Rectal smooth muscle tissue (tissue), 1 donor: ENCODE results near the gene GCNT4.

Experiments used
- H3K27ac ChIP-seq: one replicate; pipeline ENCODE4 v1.7.0; 2013; ENCODE audit warnings: low read depth, low read length, inconsistent platforms
- H3K27me3 ChIP-seq: one replicate; pipeline ENCODE4 v1.7.0; 2013; ENCODE audit warnings: low read length; ENCODE audit not compliant: control insufficient read depth, insufficient read depth
- H3K36me3 ChIP-seq: one replicate; pipeline ENCODE4 v1.7.0; 2013; ENCODE audit warnings: low read length; ENCODE audit not compliant: control insufficient read depth, insufficient read depth
- H3K4me1 ChIP-seq: one replicate; pipeline ENCODE4 v1.7.0; 2013; ENCODE audit warnings: low read length; ENCODE audit not compliant: control insufficient read depth, insufficient read depth
- H3K4me3 ChIP-seq: one replicate; pipeline ENCODE4 v1.7.0; 2013; ENCODE audit warnings: low read length
- H3K9ac ChIP-seq: one replicate; pipeline ENCODE4 v1.7.0; 2013; ENCODE audit warnings: low read length

GCNT4 gene

DNA sequence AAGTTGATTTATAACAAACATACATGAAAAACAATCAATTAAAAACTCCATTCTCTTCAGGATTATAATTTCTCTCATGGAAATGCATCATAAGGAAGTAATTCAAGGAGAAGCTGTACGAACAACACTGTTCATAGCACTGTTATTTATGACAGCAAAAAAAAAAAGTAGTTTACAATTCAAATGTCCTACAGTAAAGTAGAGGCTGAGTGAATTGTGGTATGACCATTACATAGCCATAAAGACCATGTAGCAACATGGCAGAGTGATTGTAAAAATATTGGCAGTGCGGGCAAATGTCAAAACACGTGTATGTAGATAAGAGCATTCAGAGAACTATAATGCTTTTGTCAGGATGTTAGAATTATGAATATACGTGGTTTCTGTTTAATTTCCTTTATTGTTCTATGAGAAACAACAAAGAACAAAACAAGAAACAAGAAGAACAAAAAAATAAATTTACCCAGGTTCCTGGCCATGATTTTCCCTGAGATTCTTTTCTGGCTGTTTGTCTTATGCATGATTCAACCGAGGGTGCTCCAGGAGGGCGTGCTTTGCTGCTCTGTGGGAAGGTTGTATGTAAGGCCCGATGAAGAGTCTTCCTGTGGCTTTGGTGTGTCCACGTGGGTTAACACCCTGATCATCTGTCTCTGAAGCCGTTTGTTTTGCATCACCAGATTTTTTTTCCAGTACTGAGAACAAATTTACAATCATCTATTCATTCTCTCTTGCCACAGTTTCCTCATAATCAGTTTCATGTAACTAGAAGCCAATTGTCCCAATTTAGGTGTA is 28.8 kb downstream of the GCNT4 start:
- no peak overlapping the region for H3K4me3 ChIP-seq
- no peak overlapping the region for H3K9ac ChIP-seq
- no peaks in the 10 kb centered on the region for H3K36me3 ChIP-seq
- H3K27me3 ChIP-seq: no peaks in the 10 kb centered on the region
- H3K4me1 ChIP-seq: no peaks in the 10 kb centered on the region
- H3K27ac ChIP-seq: no peak overlapping the region

DNA sequence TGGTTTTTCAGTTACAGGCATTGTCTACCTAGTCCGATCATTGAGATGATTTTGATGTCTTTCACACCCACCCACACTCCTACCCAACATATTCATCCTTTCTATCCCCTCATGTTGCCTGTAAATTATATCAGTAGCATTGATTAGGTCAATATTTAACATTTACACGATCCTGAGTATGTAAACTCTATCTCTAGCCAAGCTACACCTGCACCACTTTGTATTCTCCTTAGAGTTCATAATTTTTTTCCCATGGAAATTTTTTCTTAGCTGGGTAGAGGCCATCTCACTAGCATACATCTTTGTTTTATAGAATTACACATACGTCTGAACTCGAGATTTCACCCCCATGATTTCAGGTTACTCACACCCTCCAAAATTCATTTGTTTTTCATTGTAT is 30.6 kb downstream of the GCNT4 start:
- H3K9ac ChIP-seq: no peak overlapping the region
- no peaks in the 10 kb centered on the region for H3K36me3 ChIP-seq
- H3K4me3 ChIP-seq: no peak overlapping the region
- no peak overlapping the region for H3K27ac ChIP-seq
- no peaks in the 10 kb centered on the region for H3K4me1 ChIP-seq
- no peaks in the 10 kb centered on the region for H3K27me3 ChIP-seq

DNA sequence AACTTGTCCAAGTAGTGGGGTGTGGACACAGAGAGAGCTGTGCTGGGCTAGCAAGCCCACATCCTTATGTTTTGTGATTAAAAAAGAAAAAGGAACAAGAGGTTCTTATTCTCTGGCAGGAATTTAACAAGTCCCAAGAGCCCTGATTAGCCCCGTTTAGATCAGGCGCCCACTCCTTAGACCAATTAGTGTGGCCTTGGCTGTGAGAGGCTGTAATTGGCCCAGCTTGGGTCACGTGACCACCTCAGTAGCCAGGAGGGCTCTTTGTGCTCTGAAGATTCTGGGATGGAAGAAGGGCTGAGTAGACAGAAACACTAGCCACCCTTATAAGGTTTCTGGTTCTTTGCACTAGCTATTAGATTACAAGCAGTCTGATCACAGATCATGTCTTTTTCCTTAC is 31.1 kb downstream of the GCNT4 start:
- Histone ChIP-seq H3K27me3 (no peaks in the 10 kb centered on the region), H3K27ac (no peak overlapping the region), H3K9ac (no peak overlapping the region), H3K4me3 (no peak overlapping the region), H3K4me1 (no peaks in the 10 kb centered on the region), H3K36me3 (no peaks in the 10 kb centered on the region)

DNA sequence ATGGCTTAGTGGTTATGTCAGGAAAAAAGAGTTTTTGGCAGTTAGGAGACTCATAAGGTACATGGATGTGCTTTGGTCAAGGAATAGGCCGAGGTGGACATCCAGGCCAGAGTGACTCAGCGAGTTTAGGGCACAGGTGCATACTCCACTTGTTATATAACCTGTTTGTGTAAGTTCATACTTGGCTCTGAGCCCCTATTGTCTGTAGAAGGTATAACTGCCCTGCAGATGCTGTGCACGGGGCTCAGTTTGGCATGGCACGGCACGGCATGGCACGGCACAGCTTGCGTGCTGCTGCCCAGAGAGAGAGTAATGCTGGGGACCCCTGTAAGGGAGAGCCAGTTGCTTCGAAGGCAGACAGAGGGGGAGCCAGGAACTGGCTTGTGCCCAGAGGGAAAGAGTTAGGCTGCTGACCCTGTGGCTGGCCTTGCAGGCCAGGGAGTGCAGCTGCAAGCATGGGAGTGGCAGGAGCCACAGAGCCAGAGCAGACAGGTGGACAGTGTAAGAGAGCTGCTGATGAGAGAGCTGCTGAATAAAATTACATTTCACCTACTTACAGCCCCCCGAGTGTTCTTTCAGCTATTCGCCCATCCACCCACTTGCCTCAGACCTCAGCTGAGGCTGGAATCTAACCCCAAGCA is 32.2 kb downstream of the GCNT4 start:
- H3K4me1 ChIP-seq: no peaks in the 10 kb centered on the region

DNA sequence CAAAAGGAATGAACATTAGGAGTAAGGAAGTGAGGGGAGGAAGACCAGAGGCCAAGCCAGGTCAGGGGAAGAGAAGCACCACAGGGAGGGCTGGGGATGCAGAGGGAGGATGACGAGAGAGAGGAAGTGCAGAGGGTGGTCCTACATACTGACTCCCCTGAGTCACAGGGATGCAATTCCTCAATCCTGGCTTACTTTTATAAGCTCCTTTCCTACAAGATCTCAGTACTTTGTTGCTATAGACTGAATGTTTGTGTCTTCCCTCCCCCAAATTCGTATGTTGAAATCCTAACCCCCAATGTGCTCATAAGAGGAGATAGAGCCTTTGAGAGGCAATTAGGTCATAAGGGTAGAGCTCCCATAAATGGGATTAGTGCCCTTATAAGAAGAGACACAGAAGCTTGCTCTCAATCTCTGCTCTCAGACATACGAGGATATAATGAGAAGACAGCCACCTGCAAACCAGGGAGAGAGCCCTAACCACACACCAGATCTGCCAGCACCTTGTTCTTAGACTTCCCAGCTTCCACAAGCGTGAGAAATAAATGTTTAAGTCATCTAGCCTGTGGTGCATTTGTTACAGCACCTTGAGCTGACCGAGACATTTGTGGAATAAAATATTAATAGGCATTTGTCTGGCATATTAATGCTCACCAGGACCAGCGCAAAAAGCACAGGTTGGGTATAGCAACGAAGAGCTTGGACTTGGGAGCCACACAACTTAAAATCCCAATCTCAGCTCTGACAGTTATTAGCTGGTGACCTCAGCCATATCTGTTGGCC is 33.4 kb downstream of the GCNT4 start:
- Histone ChIP-seq H3K4me3 (no peak overlapping the region), H3K4me1 (no peaks in the 10 kb centered on the region), H3K27me3 (no peaks in the 10 kb centered on the region), H3K27ac (no peak overlapping the region), H3K9ac (no peak overlapping the region), H3K36me3 (no peaks in the 10 kb centered on the region)

More for the DNA sequence above, 32.2 kb downstream of the GCNT4 start:
- H3K27me3 ChIP-seq: no peaks in the 10 kb centered on the region
- no peak overlapping the region for H3K27ac ChIP-seq
- H3K36me3 ChIP-seq: no peaks in the 10 kb centered on the region
- no peak overlapping the region for H3K4me3 ChIP-seq
- H3K9ac ChIP-seq: no peak overlapping the region

DNA sequence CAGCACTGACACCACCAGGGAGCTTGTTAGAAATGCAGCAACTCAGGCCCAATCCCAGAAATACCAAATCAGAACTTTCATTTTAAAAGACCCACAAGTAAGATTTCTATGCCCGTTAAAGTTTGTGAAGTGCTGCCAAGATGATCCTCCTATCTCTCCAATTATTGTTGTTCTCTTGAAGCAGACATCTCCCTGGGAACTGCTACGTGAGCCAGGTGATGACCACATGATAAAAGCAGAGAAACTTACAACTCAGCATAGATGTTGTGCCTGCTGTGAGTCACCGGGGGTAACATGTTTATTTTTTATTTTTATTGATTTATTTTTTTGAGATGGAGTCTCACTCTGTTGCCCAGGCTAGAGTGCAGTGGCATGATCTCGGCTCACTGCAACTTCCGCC is 34.4 kb downstream of the GCNT4 start:
- Histone ChIP-seq H3K9ac (no peak overlapping the region), H3K4me1 (no peaks in the 10 kb centered on the region), H3K36me3 (no peaks in the 10 kb centered on the region), H3K4me3 (no peak overlapping the region), H3K27me3 (no peaks in the 10 kb centered on the region), H3K27ac (no peak overlapping the region)

DNA sequence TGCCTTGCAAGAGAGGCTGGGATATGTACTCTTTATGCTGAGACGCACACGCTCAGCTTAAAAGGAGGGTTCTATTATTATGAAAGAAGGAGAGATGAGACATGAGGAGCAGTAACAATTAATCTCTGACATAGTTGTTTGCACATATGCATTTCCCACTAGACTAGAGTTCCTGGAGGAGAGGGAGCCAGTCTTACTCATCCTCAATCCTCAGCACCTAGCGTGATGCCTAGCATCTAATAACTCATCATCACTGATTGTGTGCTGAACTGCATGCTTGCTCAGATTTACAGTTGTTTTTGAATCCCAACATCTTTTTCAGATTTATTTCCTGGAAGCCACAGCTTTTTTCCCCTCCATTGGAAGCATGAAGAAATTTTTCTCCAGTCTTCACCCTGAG is 35.5 kb downstream of the GCNT4 start:
- no peaks in the 10 kb centered on the region for H3K36me3 ChIP-seq
- no peak overlapping the region for H3K27ac ChIP-seq
- no peaks in the 10 kb centered on the region for H3K4me1 ChIP-seq
- no peak overlapping the region for H3K9ac ChIP-seq
- H3K27me3 ChIP-seq: no peaks in the 10 kb centered on the region
- no peak overlapping the region for H3K4me3 ChIP-seq

DNA sequence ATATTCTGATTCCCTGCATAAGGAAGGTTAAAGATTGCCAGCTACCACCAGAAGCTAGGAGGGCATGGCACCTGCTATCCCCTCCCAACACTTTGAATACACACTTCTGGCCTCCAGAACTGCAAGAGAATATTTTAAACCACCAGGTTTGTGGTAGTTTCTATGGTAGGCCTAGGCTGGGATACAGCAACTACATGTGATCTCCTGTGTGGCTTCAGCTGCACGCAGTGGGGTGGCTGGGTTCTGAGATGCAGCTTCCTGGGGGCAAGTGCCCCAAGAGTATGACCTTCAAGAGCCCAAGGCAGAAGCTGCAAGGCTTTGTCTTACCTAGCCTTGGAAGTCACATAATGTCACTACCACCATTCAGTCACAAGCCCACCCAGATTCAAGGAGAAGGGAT is 39.6 kb downstream of the GCNT4 start:
- Histone ChIP-seq H3K4me3 (no peak overlapping the region), H3K9ac (no peak overlapping the region), H3K4me1 (no peaks in the 10 kb centered on the region), H3K36me3 (no peaks in the 10 kb centered on the region), H3K27me3 (no peaks in the 10 kb centered on the region), H3K27ac (no peak overlapping the region)

DNA sequence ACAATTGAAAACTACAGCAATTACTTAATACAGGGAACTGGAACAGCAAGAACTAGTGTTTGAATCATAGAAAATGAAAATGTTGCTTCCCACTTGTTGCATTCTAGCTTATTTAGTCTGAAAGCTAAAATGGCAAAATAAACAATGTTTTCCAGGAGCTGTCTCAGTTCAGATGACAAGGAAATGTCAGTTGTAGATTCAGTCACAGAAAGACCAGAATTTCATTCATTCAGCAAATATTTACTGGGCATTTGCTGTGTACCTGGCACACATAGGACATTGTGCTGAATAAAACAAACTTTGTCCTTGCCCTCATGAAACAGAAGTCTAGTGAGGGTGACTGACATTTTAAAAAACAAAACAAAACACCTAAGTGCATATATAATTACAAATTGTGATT is 41.5 kb downstream of the GCNT4 start:
- no peak overlapping the region for H3K27ac ChIP-seq
- no peaks in the 10 kb centered on the region for H3K4me1 ChIP-seq

DNA sequence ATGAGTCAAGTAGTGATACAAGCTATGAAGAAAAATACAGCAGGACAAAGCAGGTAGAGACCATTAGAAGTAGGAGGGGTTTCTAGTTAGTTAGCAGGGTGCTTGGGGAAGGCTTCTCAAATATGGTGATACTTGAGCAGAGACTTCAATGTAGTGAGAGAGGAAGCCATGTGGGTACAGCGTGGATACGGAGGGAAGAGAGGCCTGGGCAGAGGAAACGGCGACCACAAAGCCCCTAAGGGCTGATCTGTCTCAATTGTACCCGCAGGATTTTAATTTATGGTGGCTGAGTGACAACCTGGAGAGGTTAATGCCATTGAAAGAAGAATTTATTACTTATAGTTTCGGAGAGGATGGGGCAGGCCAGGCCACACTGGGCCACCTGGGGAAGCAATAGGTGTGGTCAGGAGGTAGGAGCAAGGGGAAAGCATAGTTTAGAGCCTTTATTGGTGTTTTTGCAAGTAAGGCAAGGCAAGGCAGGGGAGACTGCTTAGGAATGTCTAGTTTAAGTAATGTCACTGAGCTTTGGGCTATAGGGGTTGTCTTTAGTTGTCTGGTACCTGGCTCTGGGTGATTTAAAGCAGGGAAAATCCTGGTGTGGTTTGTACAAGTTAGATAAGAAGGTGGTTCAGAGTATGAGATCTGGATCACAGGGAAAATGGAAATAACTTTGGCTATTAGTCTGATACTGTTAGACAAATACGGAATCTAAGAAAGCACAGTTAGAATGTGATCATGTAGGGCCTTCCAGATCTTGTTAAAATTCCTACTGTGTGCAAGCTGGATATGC is 42.6 kb downstream of the GCNT4 start:
- Histone ChIP-seq H3K27me3 (no peaks in the 10 kb centered on the region), H3K9ac (no peak overlapping the region), H3K36me3 (no peaks in the 10 kb centered on the region), H3K4me3 (no peak overlapping the region), H3K4me1 (no peaks in the 10 kb centered on the region), H3K27ac (no peak overlapping the region)

More for the DNA sequence above, 41.5 kb downstream of the GCNT4 start:
- Histone ChIP-seq H3K27me3 (no peaks in the 10 kb centered on the region), H3K36me3 (no peaks in the 10 kb centered on the region), H3K9ac (no peak overlapping the region), H3K4me3 (no peak overlapping the region)

DNA sequence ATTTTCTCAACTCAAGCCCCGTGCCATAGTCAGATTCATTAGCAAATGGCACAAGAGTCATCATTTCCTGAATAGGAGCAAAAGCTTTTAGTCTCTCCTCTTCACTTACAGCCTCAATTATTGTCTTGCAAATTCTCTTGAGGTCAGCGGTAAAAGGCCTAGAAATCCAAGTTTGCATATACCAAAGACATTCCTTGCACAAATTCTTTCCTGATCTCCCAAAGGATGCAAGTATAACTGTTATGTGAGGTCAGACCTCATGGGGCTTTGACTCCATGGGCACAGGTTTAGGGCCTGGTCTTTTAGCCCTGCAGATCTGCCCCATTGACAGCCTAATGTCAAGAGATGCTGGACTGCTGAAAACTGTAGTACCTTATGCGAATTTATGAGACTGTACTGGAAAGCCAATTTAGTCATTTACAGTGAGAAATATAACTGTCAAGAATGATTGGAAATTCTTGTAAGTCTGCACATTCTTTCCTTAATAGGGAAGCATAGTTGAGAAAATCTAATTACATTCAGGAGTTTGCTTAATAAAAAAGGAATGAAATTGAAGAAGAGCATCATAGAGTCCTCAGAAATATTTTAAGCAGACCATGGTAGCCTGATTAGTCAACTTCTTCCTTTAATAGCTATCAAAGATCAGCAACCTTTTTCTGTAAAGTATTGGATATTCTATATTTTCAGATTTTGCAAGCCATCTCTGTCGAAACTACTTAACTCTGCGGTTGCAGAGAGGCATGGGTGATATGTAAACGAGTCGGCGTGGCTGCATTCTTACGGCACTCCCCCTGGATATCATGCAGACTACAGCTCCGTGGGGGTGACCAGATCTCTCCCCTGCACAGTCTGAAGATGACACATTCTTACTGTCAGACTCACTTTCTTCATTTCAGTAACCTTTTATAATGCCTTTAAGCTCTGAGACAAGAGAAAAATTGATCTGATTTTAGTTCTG is 45.2 kb downstream of the GCNT4 start:
- Histone ChIP-seq H3K4me1 (no peaks in the 10 kb centered on the region), H3K27me3 (no peaks in the 10 kb centered on the region), H3K27ac (no peak overlapping the region), H3K4me3 (no peak overlapping the region), H3K36me3 (no peaks in the 10 kb centered on the region), H3K9ac (no peak overlapping the region)
